HG02763 (cell line): ENCODE measurements around the gene C15orf39.
"Not testable (repeated sequence)": the region's sequence is repeated elsewhere in the genome, so short reads cannot be mapped to it uniquely, and the experiment has no call there.

Experiments
- ATAC-seq: cut with Tn5 transposase; IDR thresholded peaks from one replicate; pipeline ENCODE4 v1.9.1; 2021; ENCODE audit warnings: mild to moderate bottlenecking, moderate library complexity; ENCODE audit not compliant: unreplicated experiment

The C15orf39 gene

DNA sequence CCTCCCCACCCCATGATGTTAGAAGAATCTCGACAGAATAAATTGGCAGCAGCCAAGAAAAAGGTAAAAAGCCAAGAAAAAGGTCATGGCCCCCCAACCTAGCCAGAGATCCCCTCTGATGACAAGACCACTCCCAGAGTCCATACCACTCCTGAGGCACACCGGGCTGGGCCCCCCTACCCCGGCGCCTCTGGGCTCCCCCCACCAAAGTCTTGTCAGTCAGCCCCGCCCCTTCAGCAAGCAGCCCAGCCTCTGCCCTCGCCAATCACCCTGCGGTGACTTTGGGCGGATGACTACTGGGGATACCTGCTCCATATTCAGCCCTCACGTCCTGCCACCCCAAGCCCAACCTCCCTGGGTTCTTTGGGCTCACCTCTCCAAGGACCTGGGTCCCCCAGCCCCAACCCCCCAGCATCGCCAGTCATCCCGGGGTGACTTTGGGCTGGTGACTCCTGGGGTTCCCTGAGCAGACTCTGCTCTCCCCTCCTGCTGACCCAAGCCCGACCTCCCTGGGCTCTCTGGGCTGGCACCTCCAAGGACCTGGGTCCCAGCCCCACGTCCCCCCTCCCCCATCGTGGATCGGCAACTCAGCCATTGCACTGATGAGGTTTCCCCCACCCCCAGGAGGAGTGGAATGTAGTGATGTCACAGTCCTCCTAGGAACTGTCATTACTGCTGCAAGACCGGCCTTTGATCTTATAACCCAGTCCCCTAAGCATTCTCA lies 57.1 kb downstream of the C15orf39 start:
- not testable (repeated sequence) for ATAC-seq

GRCh38 chr15:75259873-75260272 lies 58.2 kb downstream of the C15orf39 start:
- ATAC-seq = not testable (repeated sequence)
